H9 (cell line): ENCODE data around the gene TMEM151B. TPM values are rescaled to one million over a fixed set of nuclear protein-coding genes. Genes with fewer than 3 reads are reported as not detected.

Source experiments
- DNase-seq: peaks from one replicate; pipeline ENCODE4 v3.0.0-alpha.2; 2017
- H2AFZ ChIP-seq: one replicate; pipeline ENCODE4 v1.6.1; 2013; ENCODE audit warnings: mild to moderate bottlenecking, low read length, control low read depth, moderate library complexity
- H2AK5ac ChIP-seq: 2 replicates; pipeline ENCODE4 v1.6.1; 2013; ENCODE audit warnings: low read length, control low read depth, mixed read lengths; ENCODE audit not compliant: insufficient read length
- H2BK120ac ChIP-seq: one replicate; pipeline ENCODE4 v1.6.1; 2013; ENCODE audit warnings: low read depth, mild to moderate bottlenecking, low read length, control low read depth, inconsistent platforms; ENCODE audit not compliant: poor library complexity, severe bottlenecking
- H2BK12ac ChIP-seq: 2 replicates; pipeline ENCODE4 v1.6.1; 2013; ENCODE audit warnings: low read length, control low read depth, mixed read lengths, low read depth; ENCODE audit not compliant: insufficient read length
- H2BK15ac ChIP-seq: 2 replicates; pipeline ENCODE4 v1.6.1; 2013; ENCODE audit warnings: low read depth, low read length, control low read depth
- H2BK20ac ChIP-seq: one replicate; pipeline ENCODE4 v1.6.1; 2013; ENCODE audit warnings: low read depth, mild to moderate bottlenecking, low read length, control low read depth, inconsistent platforms; ENCODE audit not compliant: poor library complexity, severe bottlenecking
- H2BK5ac ChIP-seq: 2 replicates; pipeline ENCODE4 v1.6.1; 2013; ENCODE audit warnings: low read length, control low read depth, mixed read lengths; ENCODE audit not compliant: insufficient read length
- H3K14ac ChIP-seq: 2 replicates; pipeline ENCODE4 v1.6.1; 2013; ENCODE audit warnings: low read length, control low read depth; ENCODE audit not compliant: insufficient read depth
- H3K18ac ChIP-seq: 2 replicates; pipeline ENCODE4 v1.6.1; 2013; ENCODE audit warnings: low read depth, mild to moderate bottlenecking, mixed read lengths, low read length, control low read depth; ENCODE audit not compliant: insufficient read length
- H3K23ac ChIP-seq: 2 replicates; pipeline ENCODE4 v1.6.1; 2013; ENCODE audit warnings: low read length, control low read depth, mixed read lengths, low read depth; ENCODE audit not compliant: insufficient read length
- H3K23me2 ChIP-seq: 2 replicates; pipeline ENCODE4 v1.6.1; 2013; ENCODE audit warnings: low read depth, mild to moderate bottlenecking, mixed read lengths, low read length, control low read depth; ENCODE audit not compliant: insufficient read length, poor library complexity, severe bottlenecking
- H3K27ac ChIP-seq: 2 replicates; pipeline ENCODE4 v1.5.1; 2013; ENCODE audit warnings: low read length, control low read depth, mixed read lengths, low read depth; ENCODE audit not compliant: insufficient read length
- H3K27me3 ChIP-seq: 2 replicates; pipeline ENCODE4 v1.6.1; 2013; ENCODE audit warnings: low read length, control low read depth, inconsistent platforms; ENCODE audit not compliant: insufficient read depth
- H3K4ac ChIP-seq: 2 replicates; pipeline ENCODE4 v1.6.1; 2013; ENCODE audit warnings: low read depth, mild to moderate bottlenecking, control low read depth, inconsistent platforms, low read length, moderate library complexity
- H3K4me1 ChIP-seq: 2 replicates; pipeline ENCODE4 v1.6.1; 2013; ENCODE audit warnings: low read length, control low read depth, inconsistent platforms; ENCODE audit not compliant: insufficient read depth
- H3K4me2 ChIP-seq: 2 replicates; pipeline ENCODE4 v1.6.1; 2013; ENCODE audit warnings: low read length, control low read depth, mixed read lengths; ENCODE audit not compliant: insufficient read length, insufficient read depth
- H3K56ac ChIP-seq: 2 replicates; pipeline ENCODE4 v1.6.1; 2013; ENCODE audit warnings: low read depth, mild to moderate bottlenecking, mixed read lengths, low read length, control low read depth; ENCODE audit not compliant: insufficient read length
- H3K79me1 ChIP-seq: 2 replicates; pipeline ENCODE4 v1.6.1; 2013; ENCODE audit warnings: low read depth, mild to moderate bottlenecking, moderate library complexity, low read length, control low read depth, inconsistent platforms; ENCODE audit not compliant: insufficient read depth, poor library complexity, severe bottlenecking
- H3K79me2 ChIP-seq: 2 replicates; pipeline ENCODE4 v1.6.1; 2013; ENCODE audit warnings: low read length, control low read depth, inconsistent platforms; ENCODE audit not compliant: insufficient read depth
- H3K9ac ChIP-seq: 2 replicates; pipeline ENCODE4 v1.6.1; 2013; ENCODE audit warnings: low read length, control low read depth, mixed read lengths; ENCODE audit not compliant: insufficient read length; ENCODE audit errors: extremely low read depth
- H3K9me3 ChIP-seq: one replicate; pipeline ENCODE4 v1.6.1; 2013; ENCODE audit warnings: low read depth, low read length, inconsistent platforms; ENCODE audit not compliant: control insufficient read depth
- H3T11ph ChIP-seq: one replicate; pipeline ENCODE4 v1.6.1; 2013; ENCODE audit warnings: mild to moderate bottlenecking, low read length, control low read depth, inconsistent platforms
- H4K20me1 ChIP-seq: one replicate; pipeline ENCODE4 v1.6.1; 2013; ENCODE audit not compliant: control insufficient read depth, insufficient read length, insufficient read depth
- H4K5ac ChIP-seq: 2 replicates; pipeline ENCODE4 v1.6.1; 2013; ENCODE audit warnings: low read depth, mild to moderate bottlenecking, mixed read lengths, low read length, control low read depth; ENCODE audit not compliant: insufficient read length
- H4K8ac ChIP-seq: replicated peaks from 2 replicates; pipeline ENCODE4 v1.6.1; 2013; ENCODE audit warnings: low read length, control low read depth, mixed read lengths, low read depth; ENCODE audit not compliant: insufficient read length
- H4K91ac ChIP-seq: 2 replicates; pipeline ENCODE4 v1.6.1; 2013; ENCODE audit warnings: low read depth, mild to moderate bottlenecking, moderate library complexity, mixed read lengths, low read length, control low read depth; ENCODE audit not compliant: insufficient read length
- H3K27ac Mint-ChIP-seq, 3 experiments: 2 replicates in 2 of 3; 3 replicates in 1 of 3; pipeline ENCODE4 v1.8.0; 2020 to 2021; ENCODE audit warnings: mixed read lengths in 3 of 3, mild to moderate bottlenecking in 1 of 3, moderate library complexity in 1 of 3
- H3K27me3 Mint-ChIP-seq: 2 replicates; pipeline ENCODE4 v1.8.0; 2021; ENCODE audit warnings: low read depth, mild to moderate bottlenecking, moderate library complexity, mixed read lengths
- H3K36me3 Mint-ChIP-seq, 3 experiments: 2 replicates in 2 of 3; 3 replicates in 1 of 3; pipeline ENCODE4 v1.8.0; 2020 to 2021; ENCODE audit warnings: low read depth in 3 of 3, mixed read lengths in 3 of 3; ENCODE audit not compliant: insufficient read depth in 1 of 3
- H3K4me1 Mint-ChIP-seq, 2 experiments: 2 replicates each; pipeline ENCODE4 v1.8.0; 2020; ENCODE audit warnings: mixed read lengths in 2 of 2
- H3K4me3 Mint-ChIP-seq, 2 experiments: 2 replicates in 1 of 2; 3 replicates in 1 of 2; pipeline ENCODE4 v1.8.0; 2020 to 2021; ENCODE audit warnings: mild to moderate bottlenecking in 2 of 2, mixed read lengths in 2 of 2, moderate library complexity in 1 of 2
- H3K9me3 Mint-ChIP-seq, 2 experiments: 2 replicates in 1 of 2; 3 replicates in 1 of 2; pipeline ENCODE4 v1.8.0; 2020; ENCODE audit warnings: mild to moderate bottlenecking in 2 of 2, mixed read lengths in 2 of 2, moderate library complexity in 1 of 2
- CTCF ChIP-seq: fragments of 200-600 bp; sonication (generic); conservative IDR thresholded peaks from 3 replicates; pipeline ENCODE4 v1.8.0; 2021; ENCODE audit warnings: antibody characterized with exemption, mild to moderate bottlenecking
- WGBS: extraction: QIAGEN DNeasy Blood & Tissue Kit; methylation state at CpG from one replicate; pipeline ENCODE4 v1.1.7; 2013; ENCODE audit warnings: missing lambda C conversion rate, low lambda C conversion rate, mixed read lengths; ENCODE audit not compliant: insufficient read length; ENCODE audit errors: extremely low coverage; 5-methylcytosine and 5-hydroxymethylcytosine counted together
- total RNA-seq: library from RNA; stranded (reverse); gene quantifications from 2 replicates; pipeline ENCODE4 v1.2.1, GENCODE V29; 2021

The TMEM151B gene
- total RNA-seq, 1 experiment from 2014 or later = 2.4 TPM

- Histone ChIP-seq H3T11ph (no peak overlapping the region), H2BK15ac (no peak overlapping the region), H3K27me3 (no peaks in the 10 kb centered on the region), H3K4me2 (peak overlapping the region; percentile 21), H2BK5ac (no peak overlapping the region), H3K56ac (no peak overlapping the region), H3K79me1 (no peaks in the 10 kb centered on the region), H3K4me1 (no peaks in the 10 kb centered on the region; the same call in 1 of the 2 replicates), H3K9ac (peak overlapping the region; percentile 16), H3K14ac (no peak overlapping the region), H4K20me1 (no peaks in the 10 kb centered on the region), H4K91ac (no peak overlapping the region), H3K23ac (no peak overlapping the region), H2BK12ac (no peak overlapping the region), H2AK5ac (no peak overlapping the region), H4K8ac (no peak overlapping the region), H3K9me3 (no peaks in the 10 kb centered on the region), H3K4ac (no peak overlapping the region), H3K23me2 (peaks cover 3% of the 10 kb centered on the region), H4K5ac (no peak overlapping the region), H2AFZ (no peak overlapping the region), H2BK120ac (no peak overlapping the region), H3K18ac (peak overlapping the region; percentile 22), H3K27ac (no peak overlapping the region), H3K79me2 (no peaks in the 10 kb centered on the region), H2BK20ac (no peak overlapping the region)
- TF ChIP-seq CTCF = no peak
- H3K27me3 Mint-ChIP-seq = peaks cover 14% of the 10 kb centered on the region
- peak overlapping the region; percentile 71 to 84 for H3K4me3 Mint-ChIP-seq
- H3K4me1 Mint-ChIP-seq = peaks cover 35 to 37% of the 10 kb centered on the region in 2 experiments
- no CpG with 5 or more reads among the region's 22 CpGs for WGBS
- no peaks in the 10 kb centered on the region for H3K9me3 Mint-ChIP-seq
- H3K36me3 Mint-ChIP-seq = peaks cover 17 to 33% (median 31%) of the 10 kb centered on the region in 3 experiments; a peak in 6 of 7 replicates
- peak; percentile 89 for DNase-seq
- peak overlapping the region; percentile 16 to 97 (median 94); a peak in 4 of 7 replicates for H3K27ac Mint-ChIP-seq
These were observed 33.0 kb upstream of the TMEM151B start for GRCh38 chr6:44237021-44237812.
